ENCODE data around the gene CCDC43. TPM values are rescaled to one million over a fixed set of nuclear protein-coding genes. Genes with fewer than 3 reads are reported as not detected.

Gene CCDC43
- total RNA-seq, 4 donors from 2014 or later: 12.9 to 20.7 (median 14.0) TPM

- TF ChIP-seq CTCF (IDR thresholded peaks at IDR 0.05; ENCODE audit: low read depth): no peak
These were observed 43.3 kb downstream of the CCDC43 start for GRCh38 chr17:44646280-44646679.

GRCh38 chr17:44645341-44645740, 44.2 kb downstream of the CCDC43 start:
- TF ChIP-seq CTCF (IDR thresholded peaks at IDR 0.05; ENCODE audit: low read depth): no peak

- TF ChIP-seq CTCF (IDR thresholded peaks at IDR 0.05; ENCODE audit: low read depth): no peak
These were observed 46.7 kb downstream of the CCDC43 start for GRCh38 chr17:44642834-44643233.

GRCh38 chr17:44637066-44637465, 52.5 kb downstream of the CCDC43 start:
- TF ChIP-seq CTCF (IDR thresholded peaks at IDR 0.05; ENCODE audit: low read depth): no peak

- no peak for TF ChIP-seq CTCF (IDR thresholded peaks at IDR 0.05; ENCODE audit: low read depth)
These were observed 53.0 kb downstream of the CCDC43 start for GRCh38 chr17:44636562-44636961.

GRCh38 chr17:44633998-44634397, 55.6 kb downstream of the CCDC43 start:
- TF ChIP-seq CTCF (IDR thresholded peaks at IDR 0.05; ENCODE audit: low read depth): no peak

- no peak for TF ChIP-seq CTCF (IDR thresholded peaks at IDR 0.05; ENCODE audit: low read depth)
These were observed 58.9 kb downstream of the CCDC43 start for GRCh38 chr17:44630703-44631102.
